ENCODE results near the gene FIS1. TPM values are rescaled to one million over a fixed set of nuclear protein-coding genes. Genes with fewer than 3 reads are reported as not detected.

The FIS1 gene
- total RNA-seq, 6 donors from 2014 or later = 167 to 276 (median 221) TPM

- WGBS, 2 donors = 93 to 94% methylated on average over 13 to 24 of the region's 24 CpGs
- Histone ChIP-seq H3K36me3 (peaks cover 9 to 84% (median 70%) of the 10 kb centered on the region in 4 donors), H3K9me3 (no peaks in the 10 kb centered on the region), H3K27ac (no peak overlapping the region), H3K4me1 (peaks cover 7 to 9% (median 8%) of the 10 kb centered on the region in 4 donors), H3K27me3 (no peaks in the 10 kb centered on the region), H3K4me3 (no peak overlapping the region)
- DNase-seq (no peak), ATAC-seq (ENCODE audit: low FRiP score in 2 of 2) (no peak)
- TF ChIP-seq, protein P1, sequence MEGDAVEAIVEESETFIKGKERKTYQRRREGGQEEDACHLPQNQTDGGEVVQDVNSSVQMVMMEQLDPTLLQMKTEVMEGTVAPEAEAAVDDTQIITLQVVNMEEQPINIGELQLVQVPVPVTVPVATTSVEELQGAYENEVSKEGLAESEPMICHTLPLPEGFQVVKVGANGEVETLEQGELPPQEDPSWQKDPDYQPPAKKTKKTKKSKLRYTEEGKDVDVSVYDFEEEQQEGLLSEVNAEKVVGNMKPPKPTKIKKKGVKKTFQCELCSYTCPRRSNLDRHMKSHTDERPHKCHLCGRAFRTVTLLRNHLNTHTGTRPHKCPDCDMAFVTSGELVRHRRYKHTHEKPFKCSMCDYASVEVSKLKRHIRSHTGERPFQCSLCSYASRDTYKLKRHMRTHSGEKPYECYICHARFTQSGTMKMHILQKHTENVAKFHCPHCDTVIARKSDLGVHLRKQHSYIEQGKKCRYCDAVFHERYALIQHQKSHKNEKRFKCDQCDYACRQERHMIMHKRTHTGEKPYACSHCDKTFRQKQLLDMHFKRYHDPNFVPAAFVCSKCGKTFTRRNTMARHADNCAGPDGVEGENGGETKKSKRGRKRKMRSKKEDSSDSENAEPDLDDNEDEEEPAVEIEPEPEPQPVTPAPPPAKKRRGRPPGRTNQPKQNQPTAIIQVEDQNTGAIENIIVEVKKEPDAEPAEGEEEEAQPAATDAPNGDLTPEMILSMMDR (IDR thresholded peaks at IDR 0.05) = no peak
- TF ChIP-seq EP300 (IDR thresholded peaks at IDR 0.05) (no peak), POLR2AphosphoS5 (IDR thresholded peaks at IDR 0.05) (no peak), POLR2A (IDR thresholded peaks at IDR 0.05) (no peak)
Measured at GRCh38 chr7:101211501-101211900, 33.4 kb downstream of the FIS1 start.

DNA sequence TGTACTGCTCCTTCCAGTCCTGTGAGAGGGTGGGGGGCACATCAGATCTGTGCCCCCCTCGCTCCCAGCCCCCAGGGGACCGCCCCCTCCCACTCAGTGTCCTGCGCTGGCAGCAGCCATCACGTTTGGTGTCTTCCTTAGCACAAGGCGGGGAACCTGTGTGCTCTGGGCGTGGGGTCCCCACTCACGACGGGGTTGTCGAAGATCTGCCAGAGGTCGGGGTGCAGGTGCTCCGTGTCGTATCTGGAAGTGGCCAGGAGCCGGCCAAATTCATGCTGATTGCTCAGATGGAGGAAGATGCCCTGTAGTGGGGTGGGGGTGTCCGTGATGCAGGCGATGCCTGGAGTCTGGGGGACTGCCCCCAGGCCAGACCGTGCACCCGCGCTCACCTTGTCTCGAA lies 34.7 kb downstream of the FIS1 start:
- no peak overlapping the region for H3K4me3 ChIP-seq
- peaks cover 9 to 89% (median 72%) of the 10 kb centered on the region in 4 donors for H3K36me3 ChIP-seq
- no peaks in the 10 kb centered on the region for H3K27me3 ChIP-seq
- H3K4me1 ChIP-seq = no peaks in the 10 kb centered on the region
- 89 to 95% methylated on average over 8 to 14 of the region's 19 CpGs for WGBS, 2 donors
- DNase-seq (no peak), ATAC-seq (ENCODE audit: low FRiP score in 2 of 2) (no peak)
- TF ChIP-seq EP300 (IDR thresholded peaks at IDR 0.05) (no peak), POLR2AphosphoS5 (IDR thresholded peaks at IDR 0.05) (no peak), POLR2A (IDR thresholded peaks at IDR 0.05) (no peak)
- TF ChIP-seq, protein P1 (IDR thresholded peaks at IDR 0.05) = no peak
- no peak overlapping the region for H3K27ac ChIP-seq
- H3K9me3 ChIP-seq = no peaks in the 10 kb centered on the region

DNA sequence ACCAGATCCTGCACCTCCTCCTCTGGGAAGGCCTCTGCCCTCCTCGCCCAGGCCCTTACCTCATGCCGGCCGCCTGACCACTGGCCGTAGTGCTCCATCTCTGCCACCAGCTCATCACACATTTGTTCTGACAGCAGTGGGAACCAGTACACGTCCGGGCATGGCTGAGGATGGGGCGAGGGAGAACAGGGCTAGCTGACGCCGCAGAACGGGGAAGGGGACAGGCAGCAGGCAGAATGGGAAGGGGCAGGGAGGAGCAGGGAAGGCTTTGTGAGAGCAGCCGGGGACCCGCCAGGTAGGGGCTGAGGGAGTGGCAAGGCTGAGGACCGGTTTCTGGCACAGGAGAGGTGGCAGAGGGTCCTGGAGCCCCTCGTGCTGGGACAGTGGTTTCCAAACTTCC lies 36.1 kb downstream of the FIS1 start:
- WGBS, 2 donors = 97 to 98% methylated on average over 14 of the region's 14 CpGs

GRCh38 chr7:101207459-101207858 lies 37.4 kb downstream of the FIS1 start:
- WGBS, 2 donors = 93 to 95% methylated on average over 17 of the region's 17 CpGs

More for the DNA sequence above, 36.1 kb downstream of the FIS1 start:
- no peaks in the 10 kb centered on the region for H3K9me3 ChIP-seq
- DNase-seq (no peak), ATAC-seq (ENCODE audit: low FRiP score in 2 of 2) (no peak)
- H3K4me3 ChIP-seq = no peak overlapping the region
- peaks cover 9 to 76% (median 61%) of the 10 kb centered on the region in 4 donors for H3K36me3 ChIP-seq
- H3K27ac ChIP-seq = no peak overlapping the region
- no peaks in the 10 kb centered on the region for H3K27me3 ChIP-seq
- H3K4me1 ChIP-seq = no peaks in the 10 kb centered on the region
- TF ChIP-seq EP300 (IDR thresholded peaks at IDR 0.05) (no peak), POLR2AphosphoS5 (IDR thresholded peaks at IDR 0.05) (no peak), POLR2A (IDR thresholded peaks at IDR 0.05) (no peak)
- TF ChIP-seq, protein P1 (IDR thresholded peaks at IDR 0.05) = no peak

More at GRCh38 chr7:101207459-101207858, 37.4 kb downstream of the FIS1 start:
- Histone ChIP-seq H3K4me3 (no peak overlapping the region), H3K27me3 (peaks cover 0 to 3% (median 1%) of the 10 kb centered on the region in 4 donors), H3K9me3 (no peaks in the 10 kb centered on the region), H3K36me3 (peaks cover 9 to 66% (median 52%) of the 10 kb centered on the region in 4 donors), H3K27ac (no peak overlapping the region), H3K4me1 (peaks cover 0 to under 1% (median 0%) of the 10 kb centered on the region in 4 donors)
- DNase-seq = no peak
- peak in 1 of 2 donors; percentile 3 for ATAC-seq (ENCODE audit: low FRiP score in 2 of 2)
- TF ChIP-seq POLR2A (IDR thresholded peaks at IDR 0.05) = no peak
- no peak for TF ChIP-seq EP300 (IDR thresholded peaks at IDR 0.05)
- TF ChIP-seq, protein P1 (IDR thresholded peaks at IDR 0.05) = no peak
- TF ChIP-seq POLR2AphosphoS5 (IDR thresholded peaks at IDR 0.05) = no peak
